Measurements from ENCODE around the gene RYR2. TPM values are rescaled to one million over a fixed set of nuclear protein-coding genes. Genes with fewer than 3 reads are reported as not detected.
"Not testable (repeated sequence)": the region's sequence is repeated elsewhere in the genome, so short reads cannot be mapped to it uniquely, and the experiment has no call there.

RYR2 gene
- total RNA-seq, 6 experiments from 2014 or later, result 0.05 to 0.17 TPM; not detected in 4

- Mint-ChIP-seq H3K36me3 (ENCODE audit: low read depth) (peaks cover 4% of the 10 kb centered on the region; the same call in 1 of the 2 replicates), H3K4me1 (ENCODE audit: low read depth) (no peaks in the 10 kb centered on the region), H3K27me3 (ENCODE audit: insufficient read depth) (no peaks in the 10 kb centered on the region; the same call in none of the 2 replicates), H3K4me3 (no peak overlapping the region), H3K27ac (no peak overlapping the region), H3K9me3 (peaks cover 47% of the 10 kb centered on the region)
- no peak for TF ChIP-seq CTCF (IDR thresholded peaks at IDR 0.05)
- no peak for DNase-seq
These were observed 216.9 kb downstream of the RYR2 start for GRCh38 chr1:237258871-237259270.

- no peaks in the 10 kb centered on the region for H3K4me1 Mint-ChIP-seq (ENCODE audit: low read depth)
- peaks cover 51% of the 10 kb centered on the region for H3K9me3 Mint-ChIP-seq
- no peak for DNase-seq
- no peaks in the 10 kb centered on the region; the same call in none of the 2 replicates for H3K27me3 Mint-ChIP-seq (ENCODE audit: insufficient read depth)
- no peak overlapping the region for H3K4me3 Mint-ChIP-seq
- H3K36me3 Mint-ChIP-seq (ENCODE audit: low read depth), result peaks cover 4% of the 10 kb centered on the region; the same call in 1 of the 2 replicates
- no peak overlapping the region for H3K27ac Mint-ChIP-seq
- TF ChIP-seq CTCF (IDR thresholded peaks at IDR 0.05), result no peak
These were observed 219.2 kb downstream of the RYR2 start for GRCh38 chr1:237261198-237261597.

GRCh38 chr1:237267743-237268142, 225.8 kb downstream of the RYR2 start:
- H3K36me3 Mint-ChIP-seq (ENCODE audit: low read depth), result no peaks in the 10 kb centered on the region
- no peak overlapping the region for H3K4me3 Mint-ChIP-seq
- no peaks in the 10 kb centered on the region; the same call in 1 of the 2 replicates for H3K27me3 Mint-ChIP-seq (ENCODE audit: insufficient read depth)
- H3K4me1 Mint-ChIP-seq (ENCODE audit: low read depth), result no peaks in the 10 kb centered on the region
- H3K9me3 Mint-ChIP-seq, result peaks cover 34% of the 10 kb centered on the region
- no peak for DNase-seq
- no peak overlapping the region for H3K27ac Mint-ChIP-seq
- no peak for TF ChIP-seq CTCF (IDR thresholded peaks at IDR 0.05)

GRCh38 chr1:237269938-237270337, 228.0 kb downstream of the RYR2 start:
- peaks cover 30% of the 10 kb centered on the region for H3K9me3 Mint-ChIP-seq
- no peaks in the 10 kb centered on the region for H3K4me1 Mint-ChIP-seq (ENCODE audit: low read depth)
- TF ChIP-seq CTCF (IDR thresholded peaks at IDR 0.05), result no peak
- H3K27me3 Mint-ChIP-seq (ENCODE audit: insufficient read depth), result no peaks in the 10 kb centered on the region
- H3K4me3 Mint-ChIP-seq, result no peak overlapping the region
- no peaks in the 10 kb centered on the region for H3K36me3 Mint-ChIP-seq (ENCODE audit: low read depth)
- H3K27ac Mint-ChIP-seq, result no peak overlapping the region
- DNase-seq, result no peak

GRCh38 chr1:237270353-237270752, 228.4 kb downstream of the RYR2 start:
- Mint-ChIP-seq H3K9me3 (peaks cover 27% of the 10 kb centered on the region), H3K27ac (no peak overlapping the region), H3K4me3 (no peak overlapping the region), H3K4me1 (ENCODE audit: low read depth) (no peaks in the 10 kb centered on the region), H3K27me3 (ENCODE audit: insufficient read depth) (peaks cover 1% of the 10 kb centered on the region; the same call in 1 of the 2 replicates), H3K36me3 (ENCODE audit: low read depth) (no peaks in the 10 kb centered on the region)
- DNase-seq, result no peak
- TF ChIP-seq CTCF (IDR thresholded peaks at IDR 0.05), result no peak

- H3K4me3 Mint-ChIP-seq, DNase-seq, H3K27ac Mint-ChIP-seq: not testable (repeated sequence)
These were observed 236.0 kb downstream of the RYR2 start for GRCh38 chr1:237277994-237278393.

More at GRCh38 chr1:237277994-237278393, 236.0 kb downstream of the RYR2 start:
- not testable (repeated sequence) for H3K36me3 Mint-ChIP-seq (ENCODE audit: low read depth); H3K9me3 Mint-ChIP-seq; H3K4me1 Mint-ChIP-seq (ENCODE audit: low read depth); H3K27me3 Mint-ChIP-seq (ENCODE audit: insufficient read depth)
